ENCODE measurements around the gene CEP112.

Gene CEP112

GRCh38 chr17:66228887-66229782 is 37.2 kb upstream of the CEP112 start, which contains the start of gene APOH:
Gene APOH, minus strand, starts transcription at chr17:66229415. Its CDS starts 36 bp downstream, at chr17:66229379.
- TF ChIP-seq POLR2A (IDR thresholded peaks at IDR 0.05; ENCODE audit: low read depth, low read length), result no peak
- TF ChIP-seq POU2F2 (IDR thresholded peaks at IDR 0.05; ENCODE audit: low read depth, low read length), result no peak
- no peak for TF ChIP-seq PAX5 (IDR thresholded peaks at IDR 0.05; ENCODE audit: insufficient read depth, low read length, severe bottlenecking)
- DNase-seq (ENCODE audit: insufficient read length, low spot score) (no peak), FAIRE-seq (no peak)

DNA sequence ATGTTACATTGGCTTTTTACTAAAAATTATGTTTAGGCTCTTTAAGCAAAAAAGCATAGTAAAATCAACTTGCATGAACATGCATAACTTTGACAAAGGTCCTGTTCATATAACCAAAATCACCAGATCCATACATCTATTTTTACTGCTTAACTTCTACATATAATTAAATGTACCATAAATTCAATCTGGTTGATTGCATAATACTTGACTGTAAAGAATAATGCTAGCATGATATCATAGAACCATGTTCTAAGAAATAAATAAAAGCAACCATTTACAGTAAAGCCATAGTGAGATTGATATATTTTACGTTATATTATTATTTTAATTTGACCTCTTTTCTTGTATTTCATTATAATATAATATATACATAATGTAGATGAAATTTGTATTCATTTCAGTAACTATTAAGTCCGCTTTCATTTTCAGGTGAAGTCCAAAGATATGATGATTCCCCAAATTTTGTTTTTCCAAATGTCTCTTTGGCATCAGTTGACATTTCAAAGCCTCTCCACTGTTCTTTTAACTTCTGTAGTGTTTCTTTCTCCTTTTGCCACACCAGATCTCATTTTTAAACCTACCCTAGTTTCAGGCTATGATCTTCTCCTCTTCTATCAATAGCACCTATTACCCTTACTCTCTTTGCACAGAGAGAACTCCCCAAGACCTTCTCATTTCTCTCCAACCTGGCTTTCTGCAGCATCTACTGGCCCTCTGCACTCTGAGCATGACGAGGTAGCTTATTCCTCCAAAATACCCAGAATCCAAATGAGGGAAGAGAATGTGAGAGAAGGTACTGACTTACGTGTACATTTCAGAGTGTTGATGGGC is 35.5 kb upstream of the CEP112 start:
- DNase-seq (ENCODE audit: insufficient read length, low spot score) (no peak), FAIRE-seq (no peak)
- TF ChIP-seq SPI1 (IDR thresholded peaks at IDR 0.05; ENCODE audit: low read depth, low read length) (no peak), POLR2A (IDR thresholded peaks at IDR 0.05; ENCODE audit: low read depth, low read length) (no peak), POLR2AphosphoS5 (IDR thresholded peaks at IDR 0.05; ENCODE audit: low read depth, low read length) (no peak), TAF1 (IDR thresholded peaks at IDR 0.05; ENCODE audit: low read depth, low read length) (no peak), PAX5 (IDR thresholded peaks at IDR 0.05; ENCODE audit: insufficient read depth, low read length, severe bottlenecking) (no peak), POU2F2 (IDR thresholded peaks at IDR 0.05; ENCODE audit: low read depth, low read length) (no peak)

GRCh38 chr17:66222798-66223350 is 30.9 kb upstream of the CEP112 start:
- DNase-seq (ENCODE audit: insufficient read length, low spot score) (no peak), FAIRE-seq (no peak)
- TF ChIP-seq POU2F2 (IDR thresholded peaks at IDR 0.05; ENCODE audit: low read depth, low read length), result no peak
- TF ChIP-seq POLR2AphosphoS5 (IDR thresholded peaks at IDR 0.05; ENCODE audit: low read depth, low read length), result no peak

- DNase-seq (ENCODE audit: insufficient read length, low spot score) (no peak), FAIRE-seq (no peak)
- no peak for TF ChIP-seq SPI1 (IDR thresholded peaks at IDR 0.05; ENCODE audit: low read depth, low read length)
- no peak for TF ChIP-seq POLR2AphosphoS5 (IDR thresholded peaks at IDR 0.05; ENCODE audit: low read depth, low read length)
- no peak for TF ChIP-seq POU2F2 (IDR thresholded peaks at IDR 0.05; ENCODE audit: low read depth, low read length)
Observed at GRCh38 chr17:66221755-66222530, 30.0 kb upstream of the CEP112 start.

GRCh38 chr17:66221343-66221742 is 29.4 kb upstream of the CEP112 start:
- DNase-seq (ENCODE audit: insufficient read length, low spot score) (no peak), FAIRE-seq (no peak)
- TF ChIP-seq POLR2A (IDR thresholded peaks at IDR 0.05; ENCODE audit: low read depth, low read length) (no peak), PAX5 (IDR thresholded peaks at IDR 0.05; ENCODE audit: insufficient read depth, low read length, severe bottlenecking) (no peak), SPI1 (IDR thresholded peaks at IDR 0.05; ENCODE audit: low read depth, low read length) (no peak), TAF1 (IDR thresholded peaks at IDR 0.05; ENCODE audit: low read depth, low read length) (no peak), POU2F2 (IDR thresholded peaks at IDR 0.05; ENCODE audit: low read depth, low read length) (no peak), POLR2AphosphoS5 (IDR thresholded peaks at IDR 0.05; ENCODE audit: low read depth, low read length) (no peak)

GRCh38 chr17:66220079-66220835 is 28.3 kb upstream of the CEP112 start:
- FAIRE-seq (no peak), DNase-seq (ENCODE audit: insufficient read length, low spot score) (no peak)
- no peak for TF ChIP-seq TAF1 (IDR thresholded peaks at IDR 0.05; ENCODE audit: low read depth, low read length)
- no peak for TF ChIP-seq POU2F2 (IDR thresholded peaks at IDR 0.05; ENCODE audit: low read depth, low read length)
- TF ChIP-seq POLR2AphosphoS5 (IDR thresholded peaks at IDR 0.05; ENCODE audit: low read depth, low read length), result no peak
- no peak for TF ChIP-seq POLR2A (IDR thresholded peaks at IDR 0.05; ENCODE audit: low read depth, low read length)
- no peak for TF ChIP-seq PAX5 (IDR thresholded peaks at IDR 0.05; ENCODE audit: insufficient read depth, low read length, severe bottlenecking)
- no peak for TF ChIP-seq SPI1 (IDR thresholded peaks at IDR 0.05; ENCODE audit: low read depth, low read length)

- no peak for FAIRE-seq
- TF ChIP-seq SPI1 (IDR thresholded peaks at IDR 0.05; ENCODE audit: low read depth, low read length), result no peak
- no peak for TF ChIP-seq POLR2A (IDR thresholded peaks at IDR 0.05; ENCODE audit: low read depth, low read length)
- no peak for DNase-seq (ENCODE audit: insufficient read length, low spot score)
Observed at GRCh38 chr17:66215529-66215911, 23.6 kb upstream of the CEP112 start.

- TF ChIP-seq TAF1 (IDR thresholded peaks at IDR 0.05; ENCODE audit: low read depth, low read length), result no peak
- no peak for TF ChIP-seq POLR2AphosphoS5 (IDR thresholded peaks at IDR 0.05; ENCODE audit: low read depth, low read length)
- TF ChIP-seq POU2F2 (IDR thresholded peaks at IDR 0.05; ENCODE audit: low read depth, low read length), result no peak
- no peak for TF ChIP-seq SPI1 (IDR thresholded peaks at IDR 0.05; ENCODE audit: low read depth, low read length)
- no peak for TF ChIP-seq POLR2A (IDR thresholded peaks at IDR 0.05; ENCODE audit: low read depth, low read length)
- no peak for TF ChIP-seq PAX5 (IDR thresholded peaks at IDR 0.05; ENCODE audit: insufficient read depth, low read length, severe bottlenecking)
- FAIRE-seq (no peak), DNase-seq (ENCODE audit: insufficient read length, low spot score) (no peak)
Observed at GRCh38 chr17:66214884-66215528, 23.1 kb upstream of the CEP112 start.

Measured in GM12891 (cell line).